Type B pancreatic cell (in vitro differentiated cells): ENCODE results near the gene PHC1. TPM values are rescaled to one million over a fixed set of nuclear protein-coding genes. Genes with fewer than 3 reads are reported as not detected.

ENCODE experiments used
- DNase-seq: peaks from one replicate; pipeline ENCODE4 v3.0.0; 2021; ENCODE audit warnings: mixed read lengths; ENCODE audit not compliant: unreplicated experiment; ENCODE audit errors: extremely low spot score
- H3K27ac Mint-ChIP-seq: 2 replicates; pipeline ENCODE4 v1.8.0; 2021; ENCODE audit warnings: mild to moderate bottlenecking, mixed read lengths
- H3K27me3 Mint-ChIP-seq: 2 replicates; pipeline ENCODE4 v1.8.0; 2021; ENCODE audit warnings: mixed read lengths
- H3K36me3 Mint-ChIP-seq: 2 replicates; pipeline ENCODE4 v1.8.0; 2021; ENCODE audit warnings: mixed read lengths
- H3K4me1 Mint-ChIP-seq: one replicate; pipeline ENCODE4 v1.8.0; 2021; ENCODE audit warnings: mixed read lengths; ENCODE audit not compliant: unreplicated experiment
- H3K4me3 Mint-ChIP-seq: 2 replicates; pipeline ENCODE4 v1.8.0; 2021; ENCODE audit warnings: mild to moderate bottlenecking, mixed read lengths
- H3K9me3 Mint-ChIP-seq: 2 replicates; pipeline ENCODE4 v1.8.0; 2021; ENCODE audit warnings: mixed read lengths
- CTCF ChIP-seq: fragments of 200-600 bp; sonication (generic); conservative IDR thresholded peaks from 2 replicates; pipeline ENCODE4 v1.5.0; 2021; ENCODE audit warnings: antibody characterized with exemption, mild to moderate bottlenecking
- total RNA-seq: library from RNA; stranded (reverse); gene quantifications from 2 replicates; pipeline ENCODE4 v1.2.1, GENCODE V29; 2021; ENCODE audit warnings: low replicate concordance

Gene PHC1
- total RNA-seq, 1 donor from 2014 or later = 107 TPM

GRCh38 chr12:8903646-8904045 lies 10.7 kb upstream of the PHC1 start:
- Mint-ChIP-seq H3K4me3 (no peak overlapping the region), H3K4me1 (peaks cover 5% of the 10 kb centered on the region), H3K27me3 (no peaks in the 10 kb centered on the region), H3K9me3 (no peaks in the 10 kb centered on the region), H3K36me3 (peaks cover 4% of the 10 kb centered on the region), H3K27ac (no peak overlapping the region)
- no peak for DNase-seq
- TF ChIP-seq CTCF = no peak

GRCh38 chr12:8904665-8905064 lies 9.6 kb upstream of the PHC1 start:
- no peak overlapping the region for H3K4me3 Mint-ChIP-seq
- DNase-seq = no peak
- peaks cover 5% of the 10 kb centered on the region for H3K4me1 Mint-ChIP-seq
- peaks cover 4% of the 10 kb centered on the region for H3K36me3 Mint-ChIP-seq
- H3K9me3 Mint-ChIP-seq = no peaks in the 10 kb centered on the region
- TF ChIP-seq CTCF = no peak
- no peak overlapping the region for H3K27ac Mint-ChIP-seq
- H3K27me3 Mint-ChIP-seq = no peaks in the 10 kb centered on the region

GRCh38 chr12:8905546-8905945 lies 8.8 kb upstream of the PHC1 start:
- Mint-ChIP-seq H3K27me3 (no peaks in the 10 kb centered on the region), H3K4me3 (no peak overlapping the region), H3K27ac (no peak overlapping the region), H3K36me3 (peaks cover 4% of the 10 kb centered on the region), H3K9me3 (no peaks in the 10 kb centered on the region), H3K4me1 (peaks cover 5% of the 10 kb centered on the region)
- DNase-seq = no peak
- no peak for TF ChIP-seq CTCF

- DNase-seq = no peak
- no peak overlapping the region for H3K27ac Mint-ChIP-seq
- no peaks in the 10 kb centered on the region for H3K27me3 Mint-ChIP-seq
These were observed 7.8 kb upstream of the PHC1 start for GRCh38 chr12:8906266-8907180.

GRCh38 chr12:8907513-8907912 lies 6.8 kb upstream of the PHC1 start:
- no peak for TF ChIP-seq CTCF
- H3K4me3 Mint-ChIP-seq = no peak overlapping the region

More at GRCh38 chr12:8906266-8907180, 7.8 kb upstream of the PHC1 start:
- no peak for TF ChIP-seq CTCF
- Mint-ChIP-seq H3K4me1 (peaks cover 9% of the 10 kb centered on the region), H3K4me3 (no peak overlapping the region), H3K36me3 (peaks cover 4% of the 10 kb centered on the region), H3K9me3 (no peaks in the 10 kb centered on the region)

More at GRCh38 chr12:8907513-8907912, 6.8 kb upstream of the PHC1 start:
- H3K36me3 Mint-ChIP-seq = peaks cover 2% of the 10 kb centered on the region
- H3K27ac Mint-ChIP-seq = no peak overlapping the region
- no peaks in the 10 kb centered on the region for H3K9me3 Mint-ChIP-seq
- no peaks in the 10 kb centered on the region for H3K27me3 Mint-ChIP-seq
- no peak for DNase-seq
- peaks cover 9% of the 10 kb centered on the region for H3K4me1 Mint-ChIP-seq
